Stomach (tissue), 9 donors: ENCODE data around the gene ZMIZ1. TPM values are rescaled to one million over a fixed set of nuclear protein-coding genes. Genes with fewer than 3 reads are reported as not detected.

Experiments used
- DNase-seq, 2 donors: peaks; one replicate each; pipeline versions ENCODE4 v3.0.0 to v3.0.0-alpha.2; 2013 to 2019
- H3K27ac ChIP-seq, 5 donors: fragments of 200-600 bp in 4 of 5; sonication (generic) in 4 of 5; one replicate each; pipeline ENCODE4 v1.5.1; 2013 to 2019; ENCODE audit warnings: mild to moderate bottlenecking in 1 of 5, moderate library complexity in 1 of 5
- H3K27me3 ChIP-seq, 3 donors: fragments of 200-600 bp; sonication (generic); one replicate each; pipeline ENCODE4 v1.5.1; 2017 to 2019; ENCODE audit warnings: mixed run types in 1 of 3
- H3K36me3 ChIP-seq, 4 donors: fragments of 200-600 bp; sonication (generic); 1 replicate in 3 of 4; 2 replicates in 1 of 4; pipeline ENCODE4 v1.5.1; 2016 to 2019
- H3K4me1 ChIP-seq, 4 donors: fragments of 200-600 bp; sonication (generic); one replicate each; pipeline ENCODE4 v1.5.1; 2016 to 2019
- H3K4me3 ChIP-seq, 4 donors: fragments of 200-600 bp; sonication (generic) in 3 of 4; one replicate each; pipeline ENCODE4 v1.5.1; 2016 to 2019; ENCODE audit warnings: mild to moderate bottlenecking in 1 of 4
- H3K9me3 ChIP-seq, 4 donors: fragments of 200-600 bp; sonication (generic); one replicate each; pipeline ENCODE4 v1.5.1; 2016 to 2019
- CTCF ChIP-seq, 7 experiments: fragments of 450-650 bp in 4 of 7; fragments of 200-600 bp in 3 of 7; sonication (generic) in 3 of 7; IDR thresholded peaks; one replicate each; pipeline ENCODE4 v1.5.1; 2016 to 2019; ENCODE audit warnings: antibody characterized with exemption in 7 of 7, control low read depth in 2 of 7, mild to moderate bottlenecking in 1 of 7
- EP300 ChIP-seq: sonication (generic); formaldehyde crosslinking; IDR thresholded peaks from one replicate; pipeline ENCODE4 v1.6.1; 2017; ENCODE audit warnings: antibody characterized with exemption
- POLR2A ChIP-seq, 4 donors: fragments of 450-650 bp; IDR thresholded peaks; one replicate each; pipeline ENCODE4 v1.6.1; 2016; ENCODE audit warnings: antibody characterized with exemption in 4 of 4, control low read depth in 2 of 4, mild to moderate bottlenecking in 1 of 4, moderate library complexity in 1 of 4
- POLR2AphosphoS5 ChIP-seq, 3 donors: sonication (generic); formaldehyde crosslinking; IDR thresholded peaks; one replicate each; pipeline ENCODE4 v1.6.1; 2016; ENCODE audit warnings: antibody characterized with exemption in 3 of 3
- WGBS, 5 donors: extraction: QIAGEN DNeasy Blood & Tissue Kit in 3 of 5; methylation state at CpG; one replicate each; pipeline versions ENCODE4 v1.1.5 to v1.1.7; 2013 to 2018; 5-methylcytosine and 5-hydroxymethylcytosine counted together
- intact Hi-C: fragments of 100-400 bp; cut with DNase I; formaldehyde crosslinking; loops from one replicate; pipeline ENCODE4 v1.15.1; 2023; ENCODE audit warnings: low total_unique reads
- polyA plus RNA-seq, 3 donors: library from polyadenylated mRNA; stranded (reverse); fragments of 200-250 nt; gene quantifications; one replicate each; pipeline ENCODE4 v1.2.3, GENCODE V29; 2013
- total RNA-seq, 5 donors: library from RNA; depleted of rRNA; stranded (reverse); fragments of >200 nt; gene quantifications; one replicate each; pipeline versions ENCODE4 v1.1.0 to v1.2.3, GENCODE V29; 2014 to 2016
- donor health status: healthy with polysubstance abuse.
- donor health status: Bipolar disorder and iron deficiency.
- donor health status: healthy.

Gene ZMIZ1
- total and polyA plus RNA-seq, 8 donors: 17.7 to 103 (median 26.3) TPM

DNA sequence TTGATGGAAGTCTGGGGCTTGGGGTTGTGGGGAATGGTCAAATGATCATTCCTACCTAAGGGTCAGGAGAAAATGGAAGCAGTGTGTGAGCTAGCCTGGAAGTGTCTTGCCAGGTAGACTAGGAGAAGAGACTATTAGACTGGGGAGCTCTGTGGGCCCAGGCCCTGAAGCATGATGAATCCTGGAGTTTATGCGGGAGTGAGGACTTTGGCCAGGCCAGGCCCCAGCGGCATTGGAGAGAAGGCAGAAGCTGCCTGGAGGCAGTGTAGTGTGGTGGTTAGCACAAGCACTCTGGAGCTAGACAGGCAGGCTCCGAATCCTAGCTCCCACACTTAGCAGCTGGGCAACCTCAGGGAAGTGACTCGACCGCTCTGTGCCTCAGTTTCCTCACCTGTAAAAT, 29.3 kb downstream of the ZMIZ1 start:
- Histone ChIP-seq H3K36me3 (peaks cover 0 to 8% (median 0%) of the 10 kb centered on the region in 4 donors), H3K4me3 (no peak overlapping the region), H3K27ac (peak overlapping the region in 3 of 5 donors; percentile 25 to 98 (median 49)), H3K4me1 (peaks cover 96 to 100% (median 100%) of the 10 kb centered on the region in 4 donors), H3K27me3 (no peaks in the 10 kb centered on the region), H3K9me3 (no peaks in the 10 kb centered on the region)
- intact Hi-C loops: no loop called here
- 86 to 93% (median 91%) methylated on average over 5 of the region's 5 CpGs for WGBS, 5 donors
- DNase-seq: no peak
- no peak for TF ChIP-seq CTCF (IDR thresholded peaks at IDR 0.05)
- no peak for TF ChIP-seq POLR2AphosphoS5 (IDR thresholded peaks at IDR 0.05)
- no peak for TF ChIP-seq EP300
- no peak for TF ChIP-seq POLR2A (IDR thresholded peaks at IDR 0.05)

DNA sequence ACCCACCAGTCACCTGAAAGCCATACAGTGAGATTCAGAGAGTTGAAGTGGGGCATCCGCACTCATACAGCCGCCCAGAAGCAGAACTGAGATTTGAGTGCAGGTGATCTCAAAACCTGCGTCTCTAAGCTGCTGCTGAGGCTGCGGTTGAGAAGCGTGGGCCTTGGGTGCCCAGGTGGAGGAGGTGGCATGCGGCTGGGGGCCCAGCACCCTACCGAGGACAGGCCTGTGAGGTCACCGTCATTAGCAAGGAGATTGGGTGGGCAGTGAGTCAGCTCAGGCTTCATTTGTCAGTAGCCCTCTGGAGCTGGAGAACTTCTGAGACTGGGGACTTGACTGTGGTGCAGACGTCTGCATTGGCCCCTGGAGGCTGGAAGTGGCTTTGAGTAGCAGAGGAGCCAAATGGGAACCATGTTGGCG, 29.8 kb downstream of the ZMIZ1 start:
- no peaks in the 10 kb centered on the region for H3K27me3 ChIP-seq
- intact Hi-C loops: no loop called here
- peaks cover 97 to 100% (median 100%) of the 10 kb centered on the region in 4 donors for H3K4me1 ChIP-seq
- H3K36me3 ChIP-seq: peaks cover 0 to 8% (median 0%) of the 10 kb centered on the region in 4 donors
- H3K4me3 ChIP-seq: no peak overlapping the region
- H3K27ac ChIP-seq: peak overlapping the region in 1 of 5 donors; percentile 49
- TF ChIP-seq CTCF (IDR thresholded peaks at IDR 0.05): no peak
- no peak for TF ChIP-seq EP300
- no peak for TF ChIP-seq POLR2A (IDR thresholded peaks at IDR 0.05)
- no peak for TF ChIP-seq POLR2AphosphoS5 (IDR thresholded peaks at IDR 0.05)
- WGBS, 5 donors: 81 to 91% (median 87%) methylated on average over 9 to 10 of the region's 10 CpGs
- no peak for DNase-seq
- no peaks in the 10 kb centered on the region for H3K9me3 ChIP-seq

DNA sequence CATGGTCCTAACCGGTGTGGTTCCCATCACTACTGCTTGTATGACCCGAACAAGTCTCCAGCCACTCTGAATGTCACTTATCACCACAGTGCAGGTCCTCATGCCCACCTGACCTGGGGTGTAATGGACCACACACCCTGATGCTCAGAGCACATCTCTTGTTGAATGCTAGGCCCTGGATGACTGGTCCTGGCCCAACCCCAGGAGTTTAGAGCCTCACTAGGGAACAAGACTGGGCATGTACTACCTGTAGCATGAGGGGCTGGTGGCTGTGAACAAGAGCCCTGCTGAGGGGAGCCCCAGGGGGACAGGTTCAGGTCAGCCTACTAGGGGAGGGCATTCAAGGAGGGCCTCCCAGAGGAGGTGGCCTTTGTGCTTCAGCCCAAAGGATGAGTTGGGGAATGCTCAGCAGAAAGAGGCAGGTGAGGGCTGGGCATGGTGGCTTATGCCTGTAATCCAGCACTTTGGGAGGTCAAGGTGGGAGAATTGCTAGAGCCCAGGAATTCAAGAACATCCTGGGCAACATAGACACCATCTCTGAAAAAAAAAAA, 31.2 kb downstream of the ZMIZ1 start:
- no peak for DNase-seq
- no peak overlapping the region for H3K4me3 ChIP-seq
- no peaks in the 10 kb centered on the region for H3K9me3 ChIP-seq
- H3K4me1 ChIP-seq: peaks cover 97 to 100% (median 100%) of the 10 kb centered on the region in 4 donors
- peaks cover 0 to 8% (median 0%) of the 10 kb centered on the region in 4 donors for H3K36me3 ChIP-seq
- TF ChIP-seq POLR2A (IDR thresholded peaks at IDR 0.05) (no peak), POLR2AphosphoS5 (IDR thresholded peaks at IDR 0.05) (no peak), EP300 (no peak), CTCF (IDR thresholded peaks at IDR 0.05) (no peak)
- no peaks in the 10 kb centered on the region for H3K27me3 ChIP-seq
- WGBS, 5 donors: 88 to 100% (median 91%) methylated on average over 2 of the region's 2 CpGs
- H3K27ac ChIP-seq: peak overlapping the region in 3 of 5 donors; percentile 14 to 81 (median 78)
- intact Hi-C loops: no loop called here

GRCh38 chr10:79100771-79101170, 32.0 kb downstream of the ZMIZ1 start:
- 33 to 41% (median 36%) methylated on average over 3 to 5 of the region's 5 CpGs for WGBS, 5 donors
- no peaks in the 10 kb centered on the region for H3K9me3 ChIP-seq
- DNase-seq: no peak
- H3K36me3 ChIP-seq: peaks cover 0 to 8% (median 0%) of the 10 kb centered on the region in 4 donors
- H3K27ac ChIP-seq: peak overlapping the region in 4 of 5 donors; percentile 56 to 83 (median 80)
- intact Hi-C loops: no loop called here
- TF ChIP-seq POLR2AphosphoS5 (IDR thresholded peaks at IDR 0.05): no peak
- TF ChIP-seq CTCF (IDR thresholded peaks at IDR 0.05): no peak
- TF ChIP-seq EP300: no peak
- no peak for TF ChIP-seq POLR2A (IDR thresholded peaks at IDR 0.05)
- H3K27me3 ChIP-seq: no peaks in the 10 kb centered on the region
- H3K4me3 ChIP-seq: no peak overlapping the region
- H3K4me1 ChIP-seq: peaks cover 97 to 100% (median 99%) of the 10 kb centered on the region in 4 donors
